ENCODE measurements around the gene MAPKBP1. TPM values are rescaled to one million over a fixed set of nuclear protein-coding genes. Genes with fewer than 3 reads are reported as not detected.

The MAPKBP1 gene
- total and polyA plus RNA-seq, 8 donors = 18.5 to 25.4 (median 22.9) TPM

GRCh38 chr15:41850482-41851166 lies 76.3 kb downstream of the MAPKBP1 start:
- intact Hi-C loops (cut with DNase I) = no loop called here
- DNase-seq (no peak), ATAC-seq (no peak)
- Histone ChIP-seq H3K36me3 (peaks cover 0 to 52% of the 10 kb centered on the region in 2 donors), H3K4me1 (peaks cover 0 to 3% of the 10 kb centered on the region in 2 donors), H3K4me3 (no peak overlapping the region), H3K27me3 (no peaks in the 10 kb centered on the region), H3K9me3 (no peaks in the 10 kb centered on the region), H3K27ac (no peak overlapping the region)
- no peak for TF ChIP-seq CTCF (IDR thresholded peaks at IDR 0.05)

- no peaks in the 10 kb centered on the region for H3K27me3 ChIP-seq
- no peak overlapping the region for H3K4me3 ChIP-seq
- TF ChIP-seq CTCF (IDR thresholded peaks at IDR 0.05) = no peak
- H3K36me3 ChIP-seq = peaks cover 0 to 47% of the 10 kb centered on the region in 2 donors
- DNase-seq (no peak), ATAC-seq (peak; percentile 26)
- H3K4me1 ChIP-seq = peaks cover 0 to 3% of the 10 kb centered on the region in 2 donors
- H3K9me3 ChIP-seq = no peaks in the 10 kb centered on the region
- intact Hi-C loops (cut with DNase I) = no loop called here
- no peak overlapping the region for H3K27ac ChIP-seq
Observed at GRCh38 chr15:41851167-41851523, 76.9 kb downstream of the MAPKBP1 start.

GRCh38 chr15:41851755-41852370 lies 77.6 kb downstream of the MAPKBP1 start:
- Histone ChIP-seq H3K9me3 (no peaks in the 10 kb centered on the region), H3K4me1 (peaks cover 0 to 3% of the 10 kb centered on the region in 2 donors), H3K27ac (no peak overlapping the region), H3K27me3 (no peaks in the 10 kb centered on the region), H3K4me3 (no peak overlapping the region), H3K36me3 (peaks cover 0 to 40% of the 10 kb centered on the region in 2 donors)
- no peak for ATAC-seq
- intact Hi-C loops (cut with DNase I) = no loop called here
- no peak for TF ChIP-seq CTCF (IDR thresholded peaks at IDR 0.05)
- no peak for DNase-seq

- ATAC-seq (peak; percentile 19), DNase-seq (no peak)
- no peaks in the 10 kb centered on the region for H3K9me3 ChIP-seq
- no peak overlapping the region for H3K4me3 ChIP-seq
- H3K27ac ChIP-seq = no peak overlapping the region
- no peak for TF ChIP-seq CTCF (IDR thresholded peaks at IDR 0.05)
- no peaks in the 10 kb centered on the region for H3K27me3 ChIP-seq
- intact Hi-C loops (cut with DNase I) = no loop called here
- peaks cover 0 to 3% of the 10 kb centered on the region in 2 donors for H3K4me1 ChIP-seq
- peaks cover 0 to 29% of the 10 kb centered on the region in 2 donors for H3K36me3 ChIP-seq
Observed at GRCh38 chr15:41852736-41853590, 78.7 kb downstream of the MAPKBP1 start.

GRCh38 chr15:41853831-41854230 lies 79.5 kb downstream of the MAPKBP1 start:
- TF ChIP-seq CTCF (IDR thresholded peaks at IDR 0.05) = no peak
- Histone ChIP-seq H3K27ac (no peak overlapping the region), H3K36me3 (peaks cover 0 to 20% of the 10 kb centered on the region in 2 donors), H3K4me1 (peaks cover 0 to 3% of the 10 kb centered on the region in 2 donors), H3K27me3 (no peaks in the 10 kb centered on the region), H3K9me3 (no peaks in the 10 kb centered on the region), H3K4me3 (no peak overlapping the region)
- DNase-seq = no peak
- no peak for ATAC-seq
- intact Hi-C loops (cut with DNase I) = no loop called here
